Thyroid gland (tissue), 4 donors: ENCODE data around the gene RCAN2. TPM values are rescaled to one million over a fixed set of nuclear protein-coding genes. Genes with fewer than 3 reads are reported as not detected.
"Not testable (repeated sequence)": the region's sequence is repeated elsewhere in the genome, so short reads cannot be mapped to it uniquely, and the experiment has no call there.

Experiments
- DNase-seq, 2 donors: peaks; one replicate each; pipeline ENCODE4 v3.0.0-alpha.2; 2019
- H3K27ac ChIP-seq, 3 donors: fragments of 200-600 bp; sonication (generic); 1 replicate in 2 of 3; 2 replicates in 1 of 3; pipeline ENCODE4 v1.5.1; 2016 to 2019; ENCODE audit warnings: mild to moderate bottlenecking in 1 of 3, moderate library complexity in 1 of 3
- H3K27me3 ChIP-seq: fragments of 200-600 bp; sonication (generic); one replicate; pipeline ENCODE4 v1.5.1; 2019
- H3K36me3 ChIP-seq, 2 donors: fragments of 200-600 bp; sonication (generic); one replicate each; pipeline ENCODE4 v1.5.1; 2016 to 2019
- H3K4me1 ChIP-seq, 2 donors: fragments of 200-600 bp; sonication (generic); one replicate each; pipeline ENCODE4 v1.5.1; 2017 to 2019
- H3K4me3 ChIP-seq, 3 donors: fragments of 200-600 bp; sonication (generic); replicated peaks in 1 of 3; 1 replicate in 2 of 3; 2 replicates in 1 of 3; pipeline ENCODE4 v1.5.1; 2016; ENCODE audit warnings: mild to moderate bottlenecking in 1 of 3
- H3K9me3 ChIP-seq: fragments of 200-600 bp; sonication (generic); one replicate; pipeline ENCODE4 v1.5.1; 2017
- CTCF ChIP-seq, 6 experiments: fragments of 200-600 bp in 3 of 6; fragments of 450-650 bp in 3 of 6; sonication (generic) in 3 of 6; IDR thresholded peaks; one replicate each; pipeline ENCODE4 v1.5.1; 2016 to 2019; ENCODE audit warnings: antibody characterized with exemption in 6 of 6, mild to moderate bottlenecking in 2 of 6, inconsistent platforms in 1 of 6, moderate library complexity in 1 of 6
- POLR2A ChIP-seq, 2 donors: fragments of 450-650 bp; IDR thresholded peaks; one replicate each; pipeline ENCODE4 v1.6.1; 2017; ENCODE audit warnings: antibody characterized with exemption in 2 of 2, mild to moderate bottlenecking in 2 of 2, moderate library complexity in 1 of 2
- WGBS, 2 donors: methylation state at CpG; one replicate each; pipeline ENCODE4 v1.1.5; 2017; 5-methylcytosine and 5-hydroxymethylcytosine counted together
- intact Hi-C: fragments of 100-400 bp; cut with DNase I; formaldehyde crosslinking; loops from one replicate; pipeline ENCODE4 v1.15.1; 2023
- total RNA-seq, 4 donors: library from RNA; depleted of rRNA; stranded (reverse); fragments of >200 nt; gene quantifications; one replicate each; pipeline ENCODE4 v1.2.3, GENCODE V29; 2016

The RCAN2 gene
- total RNA-seq, 4 donors from 2014 or later, result 14.0 to 33.2 (median 23.3) TPM

- Histone ChIP-seq H3K27ac (peak overlapping the region; percentile 2 to 29 (median 19)), H3K9me3 (no peaks in the 10 kb centered on the region), H3K27me3 (no peaks in the 10 kb centered on the region), H3K36me3 (no peaks in the 10 kb centered on the region), H3K4me1 (peaks cover 3 to 11% of the 10 kb centered on the region in 2 donors), H3K4me3 (no peak overlapping the region)
- no peak for TF ChIP-seq POLR2A (IDR thresholded peaks at IDR 0.05)
- peak in 3 of 6 experiments; percentile 11 to 18 (median 12) for TF ChIP-seq CTCF (IDR thresholded peaks at IDR 0.05)
- DNase-seq, result peak; percentile 76
- 52 to 54% methylated on average over 2 of the region's 2 CpGs for WGBS, 2 donors
- intact Hi-C loops, result no loop called here
Measured at GRCh38 chr6:46393161-46393939, 97.9 kb downstream of the RCAN2 start.

- no peak for TF ChIP-seq POLR2A (IDR thresholded peaks at IDR 0.05)
- TF ChIP-seq CTCF (IDR thresholded peaks at IDR 0.05), result no peak
- intact Hi-C loops, result no loop called here
- H3K27me3 ChIP-seq, result no peaks in the 10 kb centered on the region
- H3K4me3 ChIP-seq, result no peak overlapping the region
- H3K27ac ChIP-seq, result no peak overlapping the region
- DNase-seq, result no peak
- H3K36me3 ChIP-seq, result no peaks in the 10 kb centered on the region
- 87 to 89% methylated on average over 1 of the region's 1 CpG for WGBS, 2 donors
- no peaks in the 10 kb centered on the region for H3K9me3 ChIP-seq
- peaks cover 3 to 11% of the 10 kb centered on the region in 2 donors for H3K4me1 ChIP-seq
Measured at GRCh38 chr6:46392294-46392693, 99.0 kb downstream of the RCAN2 start.

GRCh38 chr6:46390153-46390876 lies 100.9 kb downstream of the RCAN2 start:
- H3K27me3 ChIP-seq, result no peaks in the 10 kb centered on the region
- H3K4me3 ChIP-seq, result no peak overlapping the region
- 41 to 55% methylated on average over 4 of the region's 4 CpGs for WGBS, 2 donors
- intact Hi-C loops, result no loop called here
- no peaks in the 10 kb centered on the region for H3K36me3 ChIP-seq
- DNase-seq, result no peak
- peaks cover 3 to 11% of the 10 kb centered on the region in 2 donors for H3K4me1 ChIP-seq
- no peak for TF ChIP-seq POLR2A (IDR thresholded peaks at IDR 0.05)
- TF ChIP-seq CTCF (IDR thresholded peaks at IDR 0.05), result no peak
- H3K9me3 ChIP-seq, result no peaks in the 10 kb centered on the region
- no peak overlapping the region for H3K27ac ChIP-seq

- 95 to 100% methylated on average over 5 of the region's 5 CpGs for WGBS, 2 donors
- H3K4me1 ChIP-seq, result peaks cover 2 to 12% of the 10 kb centered on the region in 2 donors
- H3K27me3 ChIP-seq, H3K27ac ChIP-seq, intact Hi-C loops, H3K36me3 ChIP-seq, DNase-seq, H3K9me3 ChIP-seq, H3K4me3 ChIP-seq: not testable (repeated sequence)
Measured at GRCh38 chr6:46387728-46388127, 103.5 kb downstream of the RCAN2 start.

- Histone ChIP-seq H3K27ac (peak overlapping the region; percentile 44 to 75 (median 67)), H3K4me1 (peaks cover 36 to 61% of the 10 kb centered on the region in 2 donors), H3K36me3 (no peaks in the 10 kb centered on the region), H3K9me3 (no peaks in the 10 kb centered on the region), H3K27me3 (no peaks in the 10 kb centered on the region), H3K4me3 (no peak overlapping the region)
- intact Hi-C loops, result no loop called here
- 36% methylated on average over 3 of the region's 3 CpGs for WGBS, 2 donors
- TF ChIP-seq CTCF (IDR thresholded peaks at IDR 0.05) (no peak), POLR2A (IDR thresholded peaks at IDR 0.05) (no peak)
- peak; percentile 49 to 52 for DNase-seq
Measured at GRCh38 chr6:46381579-46381978, 109.7 kb downstream of the RCAN2 start.
